Activated CD8-positive, alpha-beta memory T cell treated with anti-CD3 and anti-CD28 coated beads for 1 hour (primary cell): ENCODE measurements around the gene FAM222A.

ENCODE experiments used
- DNase-seq, 2 donors: peaks; one replicate each; pipeline ENCODE4 v3.0.0-alpha.2; 2020; ENCODE audit warnings: low read depth in 1 of 2; ENCODE audit errors: extremely low read depth in 1 of 2

FAM222A gene

GRCh38 chr12:109793826-109794501, 80.3 kb downstream of the FAM222A start:
- DNase-seq: no peak

DNA sequence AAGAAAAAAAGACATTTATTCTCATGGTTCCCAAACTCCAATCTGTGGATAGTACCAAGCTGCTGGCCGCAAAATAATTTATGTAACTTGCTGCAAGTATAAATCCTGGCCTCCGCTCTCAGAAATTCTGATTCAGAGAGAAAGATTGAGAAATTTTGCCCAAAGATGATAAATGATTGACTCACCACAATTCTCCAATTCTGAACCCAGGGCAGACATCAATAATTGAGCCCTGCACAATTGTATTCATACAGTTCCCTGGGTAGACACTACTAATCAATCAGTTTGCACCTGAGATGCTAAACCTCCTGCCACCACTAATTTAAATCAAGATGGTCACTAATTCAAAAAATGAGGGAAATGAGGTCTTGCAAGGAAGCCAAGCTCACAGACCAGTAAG, 81.4 kb downstream of the FAM222A start:
- no peak for DNase-seq

- no peak for DNase-seq
Observed at GRCh38 chr12:109796057-109796456, 82.4 kb downstream of the FAM222A start.

DNA sequence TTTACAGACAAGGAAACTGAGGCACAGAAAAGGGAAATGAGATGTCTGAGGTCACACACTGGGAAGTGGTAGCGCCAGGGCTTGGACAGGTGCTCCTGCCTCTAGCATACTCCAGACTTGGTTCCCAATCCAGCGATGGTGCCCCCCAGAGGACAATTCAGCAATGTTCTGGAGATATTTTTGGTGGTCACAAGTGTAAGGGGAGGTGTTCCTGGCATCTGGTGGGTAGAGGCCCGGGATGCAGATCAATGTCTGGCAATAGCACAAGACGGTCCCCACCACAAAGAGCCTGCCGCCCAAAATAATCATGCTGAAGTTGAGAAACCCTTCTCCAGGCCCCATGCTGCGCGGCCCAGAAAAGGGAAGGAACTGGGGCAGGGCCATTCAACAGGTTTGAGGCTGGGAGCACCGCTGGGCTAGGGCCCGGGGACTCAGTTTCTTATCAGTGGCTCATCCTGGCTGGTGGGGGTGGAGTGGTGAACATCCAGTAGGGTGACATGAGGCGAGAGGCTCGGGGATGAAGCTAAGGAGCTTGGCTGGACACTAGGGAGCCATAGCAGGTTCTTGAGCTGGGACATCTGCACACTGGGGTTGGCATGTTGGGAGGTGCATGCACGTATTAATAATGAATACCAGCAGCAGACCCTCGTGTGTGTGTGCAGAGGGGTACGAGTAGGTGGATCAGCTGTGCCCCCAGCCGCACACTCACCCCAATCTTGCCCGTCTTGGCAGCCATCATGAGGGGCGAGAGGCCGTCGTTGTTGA, 84.5 kb downstream of the FAM222A start:
- no peak for DNase-seq

DNA sequence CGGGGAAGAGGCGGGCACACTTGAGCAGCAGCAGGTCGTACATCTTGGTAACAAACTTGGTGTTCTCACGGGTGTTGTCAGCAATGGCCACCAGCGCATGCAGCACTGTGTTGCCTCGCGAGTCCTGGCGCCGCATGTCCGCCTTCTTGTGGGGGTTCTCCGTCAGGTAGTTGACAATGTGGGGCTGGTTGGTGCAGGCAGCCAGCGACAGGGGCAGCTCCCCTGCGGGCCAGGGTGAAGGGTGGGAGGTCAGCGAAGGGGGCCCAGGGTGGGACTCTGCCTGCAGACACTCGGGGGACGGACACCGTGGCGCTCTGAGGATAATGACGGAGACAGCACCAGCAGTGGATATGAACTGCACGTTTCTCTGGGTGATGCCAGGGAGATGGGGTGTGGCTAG, 85.1 kb downstream of the FAM222A start:
- no peak for DNase-seq

GRCh38 chr12:109800536-109800935, 86.9 kb downstream of the FAM222A start:
- no peak for DNase-seq

DNA sequence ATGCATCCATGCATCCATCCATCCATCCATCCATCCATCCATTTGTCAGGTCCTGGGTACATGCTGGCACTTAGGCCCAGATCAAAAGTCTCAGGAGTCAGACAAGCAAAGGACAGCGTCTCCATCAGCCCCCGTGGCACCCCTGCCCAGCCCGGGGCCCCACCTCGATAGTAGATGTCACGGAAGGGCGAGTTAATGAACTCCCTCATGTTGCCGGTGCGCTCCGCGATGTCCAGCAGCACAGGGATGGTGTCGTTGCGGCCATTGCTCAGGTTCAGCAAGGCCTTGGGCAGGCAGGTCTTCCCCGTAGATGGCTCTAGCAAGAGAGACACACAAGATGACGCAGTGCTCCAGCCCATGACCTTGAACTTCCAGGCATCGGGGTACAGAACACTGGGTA, 89.2 kb downstream of the FAM222A start:
- DNase-seq: no peak

GRCh38 chr12:109803678-109804077, 90.1 kb downstream of the FAM222A start:
- DNase-seq: no peak

GRCh38 chr12:109804820-109805761, 91.5 kb downstream of the FAM222A start:
- peak; percentile 31 to 46 for DNase-seq

DNA sequence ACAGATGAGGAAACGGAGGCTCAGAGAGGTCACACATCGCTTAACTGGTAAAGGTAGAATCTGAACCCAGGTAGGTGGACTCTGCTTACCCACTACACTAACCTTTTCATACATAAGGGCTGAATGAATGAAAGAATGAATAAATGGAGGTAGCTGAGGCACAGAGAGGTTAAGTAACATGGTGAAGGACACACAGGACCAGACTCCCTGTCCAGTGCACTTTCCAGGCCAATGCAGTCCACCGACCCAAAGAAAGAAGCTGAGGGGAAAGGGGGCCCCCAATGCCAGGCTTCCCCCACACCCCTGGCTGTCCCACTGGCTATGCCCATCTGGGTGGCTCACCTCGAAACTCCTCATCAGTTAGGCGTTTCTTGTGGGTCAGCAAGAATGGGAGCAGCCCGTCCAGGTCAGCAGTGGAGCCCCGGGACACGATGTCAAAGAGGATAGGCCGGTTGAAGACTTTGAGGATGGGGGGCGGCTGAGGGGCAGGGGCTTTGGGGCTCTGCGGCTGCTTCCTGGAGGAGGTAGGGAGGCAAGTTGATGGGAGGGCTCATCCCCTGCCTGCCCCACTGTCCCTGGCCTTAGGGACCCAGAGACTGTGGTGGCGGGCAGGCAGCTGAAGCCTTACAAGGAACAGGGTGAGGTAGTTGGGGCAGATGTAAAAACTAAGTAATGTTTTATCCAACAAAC, 94.5 kb downstream of the FAM222A start:
- DNase-seq: no peak

- DNase-seq: no peak
Observed at GRCh38 chr12:109808876-109809646, 95.4 kb downstream of the FAM222A start.

DNA sequence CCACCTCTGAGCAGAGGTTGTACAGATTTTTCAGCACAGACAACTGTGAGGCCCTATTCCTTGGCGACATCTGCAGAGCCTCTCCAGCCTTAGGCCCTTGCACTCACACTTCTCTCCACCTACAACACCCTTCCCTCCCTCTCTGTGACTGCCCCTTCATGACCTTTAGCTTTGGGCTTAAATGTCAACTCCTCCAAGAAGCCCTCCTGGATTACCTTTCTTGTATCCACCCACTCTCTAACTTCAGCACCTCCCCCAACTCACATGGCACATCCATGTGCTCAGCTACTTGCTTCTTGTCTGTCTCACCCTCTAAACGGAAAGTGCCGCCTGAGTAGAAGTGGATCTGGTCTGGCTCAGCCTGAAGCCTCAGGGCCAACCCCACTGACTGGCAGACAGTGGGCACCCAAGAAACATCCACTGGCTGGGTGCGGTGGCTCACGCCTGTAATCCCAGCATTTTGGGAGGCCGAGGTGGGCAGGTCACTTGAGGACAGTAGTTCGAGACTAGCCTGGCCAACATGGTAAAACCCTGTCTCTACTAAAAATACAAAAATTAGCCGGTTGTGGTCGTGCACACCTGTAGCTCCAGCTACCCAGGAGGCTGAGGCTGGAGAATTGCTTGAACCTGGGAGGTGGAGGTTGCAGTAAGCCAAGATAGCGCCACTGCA, 97.5 kb downstream of the FAM222A start:
- no peak for DNase-seq

- DNase-seq: no peak
Observed at GRCh38 chr12:109811624-109811995, 98.0 kb downstream of the FAM222A start.

GRCh38 chr12:109813810-109814416, 100.3 kb downstream of the FAM222A start:
- DNase-seq: no peak

- no peak for DNase-seq
Observed at GRCh38 chr12:109814600-109815150, 101.0 kb downstream of the FAM222A start.

- DNase-seq: no peak
Observed at GRCh38 chr12:109815225-109815624, 101.6 kb downstream of the FAM222A start.

- DNase-seq: no peak
Observed at GRCh38 chr12:109815757-109816617, 102.4 kb downstream of the FAM222A start.

- no peak for DNase-seq
Observed at GRCh38 chr12:109816870-109817269, 103.2 kb downstream of the FAM222A start.
